ENCODE measurements around the gene MLC1. TPM values are rescaled to one million over a fixed set of nuclear protein-coding genes. Genes with fewer than 3 reads are reported as not detected.

The MLC1 gene
- total and polyA plus RNA-seq, 2 of the 4 experiments (the other 2 are of a cell fraction): 0.10 TPM; not detected in 1

DNA sequence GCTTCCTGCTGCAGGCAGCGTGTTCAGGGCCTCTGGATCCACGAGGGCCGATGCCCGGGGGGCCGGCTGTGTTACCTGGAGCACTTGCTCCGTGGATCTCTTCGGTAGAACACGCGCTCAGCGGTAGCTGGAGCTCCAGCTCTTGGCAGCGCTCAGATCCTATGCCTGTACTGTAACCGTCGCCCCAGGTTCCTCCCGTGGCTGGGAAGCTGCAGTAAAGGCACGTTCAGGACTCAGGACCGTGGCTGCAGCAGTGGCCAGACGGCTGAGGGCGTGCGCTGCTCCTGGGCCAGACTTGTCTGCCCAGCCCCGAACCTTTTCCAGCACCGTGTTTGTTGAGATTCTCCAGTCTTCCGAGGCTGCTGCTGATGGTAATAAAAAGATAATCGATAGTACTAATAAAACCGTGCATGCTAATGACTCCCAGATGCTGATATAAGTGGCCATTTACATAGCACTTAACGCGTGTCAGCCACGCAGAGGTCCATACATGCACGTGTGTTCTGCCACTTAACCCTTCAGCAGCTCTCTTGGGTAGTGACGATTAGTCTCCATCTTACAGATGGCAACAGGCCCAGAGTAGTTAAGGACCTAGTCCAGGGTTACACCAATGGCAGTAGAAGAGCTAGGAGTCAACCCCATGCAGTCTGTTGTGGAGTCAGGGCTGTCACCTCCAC is 6.0 kb upstream of the MLC1 start:
- in situ Hi-C loops (cut with MboI; ENCODE audit: low sequenced_read_pairs): no loop called here
- Histone ChIP-seq H4K5ac (ENCODE audit: low read depth, low read length) (no peak overlapping the region), H2BK120ac (ENCODE audit: low read depth, low read length) (no peak overlapping the region), H4K91ac (ENCODE audit: insufficient read depth, low read depth, low read length) (no peak overlapping the region), H3K36me3 (ENCODE audit: control insufficient read depth, insufficient read depth, low read length) (no peaks in the 10 kb centered on the region), H3K4me2 (ENCODE audit: low read depth, low read length) (no peak overlapping the region), H2AFZ (replicated peaks; ENCODE audit: low read length, poor library complexity) (no peak overlapping the region), H3K9me3 (ENCODE audit: control insufficient read depth, insufficient read depth, low read length) (peaks cover 14% of the 10 kb centered on the region), H3K27ac (ENCODE audit: insufficient read depth, low read length) (no peak overlapping the region), H3K79me1 (ENCODE audit: low read depth in 1 of 2, low read length in 2 of 2) (no peaks in the 10 kb centered on the region), H3K56ac (ENCODE audit: extremely low read depth, insufficient read depth, low read length) (no peak overlapping the region), H3K4me1 (ENCODE audit: control insufficient read depth, insufficient read depth, low read length) (peaks cover 7% of the 10 kb centered on the region; the same call in 1 of the 2 replicates), H2BK5ac (ENCODE audit: low read depth, low read length, poor library complexity, severe bottlenecking) (no peak overlapping the region), H2BK20ac (ENCODE audit: low read depth, low read length) (no peak overlapping the region), H4K20me1 (ENCODE audit: insufficient read depth, low read length) (no peaks in the 10 kb centered on the region), H4K8ac (ENCODE audit: low read depth in 2 of 2, low read length in 2 of 2) (no peak overlapping the region), H3K27me3 (ENCODE audit: control insufficient read depth, insufficient read depth, low read length) (peaks cover under 1% of the 10 kb centered on the region), H3K23ac (ENCODE audit: low read depth, low read length) (peak overlapping the region; percentile 11; the same call in 1 of the 2 replicates), H3K14ac (replicated peaks; ENCODE audit: low read depth, low read length) (no peak overlapping the region), H3K9ac (ENCODE audit: low read depth, low read length) (no peak overlapping the region), H3K18ac (ENCODE audit: low read depth, low read length) (no peak overlapping the region), H3K9me1 (ENCODE audit: insufficient read depth, low read length) (no peaks in the 10 kb centered on the region; the same call in 1 of the 2 replicates), H2BK15ac (ENCODE audit: low read depth, low read length) (no peak overlapping the region), H3K4ac (ENCODE audit: low read depth, low read length) (no peak overlapping the region), H2AK5ac (ENCODE audit: low read depth, low read length) (no peak overlapping the region), H3K4me3 (ENCODE audit: insufficient read depth, low read depth, low read length) (no peak overlapping the region), H2AK9ac (replicated peaks; ENCODE audit: low read depth, low read length, poor library complexity) (no peak overlapping the region)
- no peak for ATAC-seq (ENCODE audit: low read depth)
- DNase-seq: no peak
- intact Hi-C loops (cut with micrococcal nuclease): no loop called here
- POLR2A ChIA-PET (ENCODE audit: unreplicated experiment): no interaction called here
- no peak for TF ChIP-seq RAD21 (IDR thresholded peaks at IDR 0.05; ENCODE audit: low read length)
- TF ChIP-seq, protein P1, sequence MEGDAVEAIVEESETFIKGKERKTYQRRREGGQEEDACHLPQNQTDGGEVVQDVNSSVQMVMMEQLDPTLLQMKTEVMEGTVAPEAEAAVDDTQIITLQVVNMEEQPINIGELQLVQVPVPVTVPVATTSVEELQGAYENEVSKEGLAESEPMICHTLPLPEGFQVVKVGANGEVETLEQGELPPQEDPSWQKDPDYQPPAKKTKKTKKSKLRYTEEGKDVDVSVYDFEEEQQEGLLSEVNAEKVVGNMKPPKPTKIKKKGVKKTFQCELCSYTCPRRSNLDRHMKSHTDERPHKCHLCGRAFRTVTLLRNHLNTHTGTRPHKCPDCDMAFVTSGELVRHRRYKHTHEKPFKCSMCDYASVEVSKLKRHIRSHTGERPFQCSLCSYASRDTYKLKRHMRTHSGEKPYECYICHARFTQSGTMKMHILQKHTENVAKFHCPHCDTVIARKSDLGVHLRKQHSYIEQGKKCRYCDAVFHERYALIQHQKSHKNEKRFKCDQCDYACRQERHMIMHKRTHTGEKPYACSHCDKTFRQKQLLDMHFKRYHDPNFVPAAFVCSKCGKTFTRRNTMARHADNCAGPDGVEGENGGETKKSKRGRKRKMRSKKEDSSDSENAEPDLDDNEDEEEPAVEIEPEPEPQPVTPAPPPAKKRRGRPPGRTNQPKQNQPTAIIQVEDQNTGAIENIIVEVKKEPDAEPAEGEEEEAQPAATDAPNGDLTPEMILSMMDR (conservative IDR thresholded peaks at IDR 0.05; ENCODE audit: low read depth, low read length): no peak
- TF ChIP-seq, protein P2, sequence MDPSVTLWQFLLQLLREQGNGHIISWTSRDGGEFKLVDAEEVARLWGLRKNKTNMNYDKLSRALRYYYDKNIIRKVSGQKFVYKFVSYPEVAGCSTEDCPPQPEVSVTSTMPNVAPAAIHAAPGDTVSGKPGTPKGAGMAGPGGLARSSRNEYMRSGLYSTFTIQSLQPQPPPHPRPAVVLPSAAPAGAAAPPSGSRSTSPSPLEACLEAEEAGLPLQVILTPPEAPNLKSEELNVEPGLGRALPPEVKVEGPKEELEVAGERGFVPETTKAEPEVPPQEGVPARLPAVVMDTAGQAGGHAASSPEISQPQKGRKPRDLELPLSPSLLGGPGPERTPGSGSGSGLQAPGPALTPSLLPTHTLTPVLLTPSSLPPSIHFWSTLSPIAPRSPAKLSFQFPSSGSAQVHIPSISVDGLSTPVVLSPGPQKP (IDR thresholded peaks at IDR 0.05; ENCODE audit: borderline replicate concordance, low read depth, low read length): no peak
- TF ChIP-seq SMC3 (IDR thresholded peaks at IDR 0.05; ENCODE audit: low read depth, low read length): no peak
- TF ChIP-seq, protein P3, sequence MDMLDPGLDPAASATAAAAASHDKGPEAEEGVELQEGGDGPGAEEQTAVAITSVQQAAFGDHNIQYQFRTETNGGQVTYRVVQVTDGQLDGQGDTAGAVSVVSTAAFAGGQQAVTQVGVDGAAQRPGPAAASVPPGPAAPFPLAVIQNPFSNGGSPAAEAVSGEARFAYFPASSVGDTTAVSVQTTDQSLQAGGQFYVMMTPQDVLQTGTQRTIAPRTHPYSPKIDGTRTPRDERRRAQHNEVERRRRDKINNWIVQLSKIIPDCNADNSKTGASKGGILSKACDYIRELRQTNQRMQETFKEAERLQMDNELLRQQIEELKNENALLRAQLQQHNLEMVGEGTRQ (IDR thresholded peaks at IDR 0.05; ENCODE audit: low read depth, low read length): no peak
- TF ChIP-seq MXI1 (IDR thresholded peaks at IDR 0.05; ENCODE audit: borderline replicate concordance, low read depth, low read length): no peak
- TF ChIP-seq BHLHE40 (IDR thresholded peaks at IDR 0.05; ENCODE audit: low read depth, low read length): no peak
- no peak for TF ChIP-seq NFE2L2 (IDR thresholded peaks at IDR 0.05; ENCODE audit: low read depth, low read length)
- TF ChIP-seq CHD1 (IDR thresholded peaks at IDR 0.05; ENCODE audit: low read depth, low read length): no peak
- no peak for TF ChIP-seq FOS (IDR thresholded peaks at IDR 0.05; ENCODE audit: low read depth, low read length)
- no peak for TF ChIP-seq RFX5 (IDR thresholded peaks at IDR 0.05; ENCODE audit: low read depth, low read length)
- TF ChIP-seq MAFK (IDR thresholded peaks at IDR 0.05; ENCODE audit: low read depth, low read length): no peak
- no peak for TF ChIP-seq CEBPB (IDR thresholded peaks at IDR 0.05; ENCODE audit: low read depth, low read length)
- no peak for TF ChIP-seq RCOR1 (IDR thresholded peaks at IDR 0.05; ENCODE audit: insufficient replicate concordance, low read length)
- no peak for TF ChIP-seq MAZ (IDR thresholded peaks at IDR 0.05; ENCODE audit: borderline replicate concordance, low read depth, low read length)
- no TSS peak for BruUV-seq (replicated peaks)
- dilution Hi-C loops (cut with HindIII; ENCODE audit: low sequenced_read_pairs, unreplicated experiment): no loop called here
- 86% methylated on average over 15 of the region's 29 CpGs; no CpG with 5 or more reads in 1 of the 2 experiments for WGBS, 2 experiments (ENCODE audit: extremely low coverage in 2 of 2, insufficient read length in 1 of 2)
- CTCF ChIA-PET: no interaction called here
